ENCODE measurements around the gene CCNB1. TPM values are rescaled to one million over a fixed set of nuclear protein-coding genes. Genes with fewer than 3 reads are reported as not detected.
"Not testable (repeated sequence)": the region's sequence is repeated elsewhere in the genome, so short reads cannot be mapped to it uniquely, and the experiment has no call there.

CCNB1 gene
- total RNA-seq, 2 donors from 2014 or later = 2.2 to 2.3 TPM

- Mint-ChIP-seq H3K4me1 (no peaks in the 10 kb centered on the region), H3K27ac (peak overlapping the region; percentile 67), H3K36me3 (ENCODE audit: low read depth) (peaks cover 2% of the 10 kb centered on the region), H3K27me3 (no peaks in the 10 kb centered on the region), H3K4me3 (no peak overlapping the region)
- DNase-seq (no peak), ATAC-seq (no peak)
- no peaks in the 10 kb centered on the region for H3K9me3 ChIP-seq (ENCODE audit: control insufficient read depth, low read length, poor library complexity, severe bottlenecking)
These were observed 14.2 kb upstream of the CCNB1 start for GRCh38 chr5:69152731-69153130.

GRCh38 chr5:69156456-69156855, 10.5 kb upstream of the CCNB1 start:
- H3K36me3 Mint-ChIP-seq (ENCODE audit: low read depth) = no peaks in the 10 kb centered on the region
- no peak overlapping the region for H3K27ac Mint-ChIP-seq
- H3K9me3 ChIP-seq (ENCODE audit: control insufficient read depth, low read length, poor library complexity, severe bottlenecking) = no peaks in the 10 kb centered on the region
- H3K27me3 Mint-ChIP-seq = no peaks in the 10 kb centered on the region
- H3K4me3 Mint-ChIP-seq = no peak overlapping the region
- no peaks in the 10 kb centered on the region for H3K4me1 Mint-ChIP-seq
- ATAC-seq = no peak
- DNase-seq = no peak

DNA sequence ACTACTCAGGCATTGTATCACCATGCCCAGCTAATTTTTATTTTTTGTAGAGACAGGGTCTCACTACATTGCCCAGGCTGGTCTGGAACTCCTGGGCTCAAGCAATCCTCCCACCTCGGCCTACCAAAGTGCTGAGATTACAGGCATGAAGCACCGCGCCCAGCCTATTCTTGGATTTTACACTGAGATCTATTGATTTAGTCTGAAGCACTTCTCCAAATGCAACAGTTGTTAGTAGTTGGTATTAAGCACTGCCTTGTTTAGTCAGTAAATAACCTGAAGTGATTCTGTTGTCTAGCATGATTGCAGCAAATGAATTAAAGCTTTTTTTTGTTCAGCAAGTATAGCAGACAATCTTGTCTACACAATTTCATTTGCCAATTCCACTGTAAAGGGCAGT, 8.9 kb upstream of the CCNB1 start:
- H3K36me3 Mint-ChIP-seq (ENCODE audit: low read depth) = no peaks in the 10 kb centered on the region
- no peak overlapping the region for H3K4me3 Mint-ChIP-seq
- no peaks in the 10 kb centered on the region for H3K4me1 Mint-ChIP-seq
- no peaks in the 10 kb centered on the region for H3K9me3 ChIP-seq (ENCODE audit: control insufficient read depth, low read length, poor library complexity, severe bottlenecking)
- DNase-seq (no peak), ATAC-seq (no peak)
- H3K27ac Mint-ChIP-seq = no peak overlapping the region
- H3K27me3 Mint-ChIP-seq = no peaks in the 10 kb centered on the region

- Mint-ChIP-seq H3K4me3 (no peak overlapping the region), H3K27ac (no peak overlapping the region), H3K4me1 (no peaks in the 10 kb centered on the region), H3K27me3 (no peaks in the 10 kb centered on the region), H3K36me3 (ENCODE audit: low read depth) (no peaks in the 10 kb centered on the region)
- H3K9me3 ChIP-seq (ENCODE audit: control insufficient read depth, low read length, poor library complexity, severe bottlenecking) = no peaks in the 10 kb centered on the region
- DNase-seq = no peak
- no peak for ATAC-seq
These were observed 6.3 kb upstream of the CCNB1 start for GRCh38 chr5:69160651-69161050.

DNA sequence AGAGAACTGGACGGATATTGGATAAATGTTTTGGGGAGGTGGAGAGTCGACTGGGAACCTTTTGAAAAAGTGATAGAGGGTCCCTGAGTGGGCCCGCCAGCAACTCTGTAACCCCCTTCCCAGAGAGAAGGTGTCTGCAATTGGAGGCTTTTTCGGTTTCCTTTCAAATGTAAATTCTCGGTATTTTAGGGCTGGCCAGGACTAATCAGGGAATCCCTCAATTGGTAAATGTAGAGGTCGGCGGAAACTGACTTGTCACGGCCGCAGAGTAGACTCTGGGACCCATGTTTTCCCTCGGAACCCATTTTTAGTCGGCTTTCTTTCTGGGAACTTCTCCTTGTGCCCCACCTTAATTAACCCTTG, 524 bp downstream of the CCNB1 start:
- H3K27me3 Mint-ChIP-seq = no peaks in the 10 kb centered on the region
- DNase-seq (no peak), ATAC-seq (no peak)
- no peaks in the 10 kb centered on the region for H3K9me3 ChIP-seq (ENCODE audit: control insufficient read depth, low read length, poor library complexity, severe bottlenecking)
- peak overlapping the region; percentile 93 for H3K4me3 Mint-ChIP-seq
- peak overlapping the region; percentile 95 for H3K27ac Mint-ChIP-seq
- H3K4me1 Mint-ChIP-seq = peaks cover 7% of the 10 kb centered on the region
- H3K36me3 Mint-ChIP-seq (ENCODE audit: low read depth) = no peaks in the 10 kb centered on the region

GRCh38 chr5:69167929-69168328, 979 bp downstream of the CCNB1 start:
- Mint-ChIP-seq H3K36me3 (ENCODE audit: low read depth) (no peaks in the 10 kb centered on the region), H3K4me1 (peaks cover 7% of the 10 kb centered on the region), H3K4me3 (peak overlapping the region; percentile 93), H3K27me3 (no peaks in the 10 kb centered on the region), H3K27ac (peak overlapping the region; percentile 95)
- no peak for ATAC-seq
- DNase-seq = no peak
- no peaks in the 10 kb centered on the region for H3K9me3 ChIP-seq (ENCODE audit: control insufficient read depth, low read length, poor library complexity, severe bottlenecking)

- H3K27me3 Mint-ChIP-seq = no peaks in the 10 kb centered on the region
- no peak overlapping the region for H3K27ac Mint-ChIP-seq
- H3K36me3 Mint-ChIP-seq (ENCODE audit: low read depth) = no peaks in the 10 kb centered on the region
- H3K9me3 ChIP-seq (ENCODE audit: control insufficient read depth, low read length, poor library complexity, severe bottlenecking) = no peaks in the 10 kb centered on the region
- H3K4me3 Mint-ChIP-seq = no peak overlapping the region
- peaks cover 7% of the 10 kb centered on the region for H3K4me1 Mint-ChIP-seq
- no peak for ATAC-seq
- DNase-seq = no peak
These were observed 3.5 kb downstream of the CCNB1 start for GRCh38 chr5:69170495-69170894.

DNA sequence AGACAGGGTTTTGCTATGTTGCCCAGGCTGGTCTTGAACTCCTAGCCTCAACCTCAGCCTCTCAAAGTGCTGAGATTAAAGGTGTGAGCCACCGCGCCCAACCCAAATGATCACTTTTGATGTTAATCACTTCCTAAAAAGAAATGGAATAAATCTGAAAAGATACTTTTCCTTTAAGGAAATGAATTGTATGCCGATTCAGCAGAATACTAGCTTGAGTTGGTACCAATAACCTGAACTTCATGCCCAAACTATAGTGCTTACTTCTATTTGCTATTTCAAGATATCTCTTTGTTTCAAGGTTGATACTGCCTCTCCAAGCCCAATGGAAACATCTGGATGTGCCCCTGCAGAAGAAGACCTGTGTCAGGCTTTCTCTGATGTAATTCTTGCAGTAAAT, 4.0 kb downstream of the CCNB1 start:
- H3K27ac Mint-ChIP-seq = no peak overlapping the region
- no peaks in the 10 kb centered on the region for H3K9me3 ChIP-seq (ENCODE audit: control insufficient read depth, low read length, poor library complexity, severe bottlenecking)
- no peaks in the 10 kb centered on the region for H3K27me3 Mint-ChIP-seq
- H3K4me1 Mint-ChIP-seq = peaks cover 7% of the 10 kb centered on the region
- ATAC-seq = no peak
- H3K36me3 Mint-ChIP-seq (ENCODE audit: low read depth) = no peaks in the 10 kb centered on the region
- no peak overlapping the region for H3K4me3 Mint-ChIP-seq
- no peak for DNase-seq

DNA sequence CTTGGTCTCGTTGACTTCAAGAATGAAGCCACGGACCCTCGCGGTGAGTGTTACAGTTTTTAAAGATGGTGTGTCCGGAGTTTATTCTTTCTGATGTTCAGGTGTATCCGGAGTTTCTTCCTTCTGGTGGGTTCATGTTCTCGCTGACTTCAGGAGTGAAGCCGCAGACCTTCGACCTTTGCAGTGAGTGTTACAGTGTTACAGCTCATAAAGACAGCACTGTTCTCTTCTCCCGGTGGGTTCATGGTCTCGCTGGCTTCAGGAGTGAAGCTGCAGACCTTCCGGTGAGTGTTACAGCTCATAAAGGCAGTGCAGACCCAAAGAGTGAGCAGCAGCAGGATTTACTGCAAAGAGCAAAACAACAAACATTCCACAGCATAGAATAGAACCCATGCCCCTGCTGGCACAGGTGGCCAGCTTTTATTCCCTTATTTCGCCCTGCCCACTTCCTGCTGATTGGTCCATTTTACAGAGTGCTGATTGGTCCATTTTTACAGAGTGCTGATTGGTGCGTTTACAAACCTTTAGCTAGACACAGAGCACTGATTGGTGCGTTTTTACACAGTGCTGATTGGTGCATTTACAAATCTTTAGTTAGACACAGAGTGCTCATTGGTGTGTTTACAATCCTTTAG, 14.8 kb downstream of the CCNB1 start:
- not testable (repeated sequence) for DNase-seq; H3K36me3 Mint-ChIP-seq (ENCODE audit: low read depth); H3K27ac Mint-ChIP-seq; ATAC-seq; H3K27me3 Mint-ChIP-seq; H3K4me3 Mint-ChIP-seq; H3K9me3 ChIP-seq (ENCODE audit: control insufficient read depth, low read length, poor library complexity, severe bottlenecking); H3K4me1 Mint-ChIP-seq

DNA sequence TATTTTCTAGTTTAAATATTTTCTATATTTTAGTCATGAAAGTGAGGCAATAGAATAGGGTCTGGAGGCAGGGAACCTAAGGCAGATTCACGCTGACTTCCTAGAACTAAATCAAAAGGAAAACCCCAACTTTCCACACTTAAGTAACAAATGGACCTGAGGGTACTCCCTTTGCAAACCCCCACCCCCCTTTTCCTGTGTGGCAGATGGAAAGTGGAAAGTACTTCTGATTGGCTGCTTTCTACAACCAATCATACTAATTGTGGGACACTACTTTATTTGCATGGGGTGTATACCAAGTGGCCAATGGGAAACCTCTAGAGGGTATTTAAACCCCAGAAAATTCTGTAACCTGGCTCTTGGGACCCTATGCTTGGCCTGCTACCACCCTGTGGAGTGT, 17.7 kb downstream of the CCNB1 start:
- no peak for ATAC-seq
- peaks cover 3% of the 10 kb centered on the region for H3K4me1 Mint-ChIP-seq
- H3K27me3 Mint-ChIP-seq = no peaks in the 10 kb centered on the region
- H3K4me3 Mint-ChIP-seq = no peak overlapping the region
- no peaks in the 10 kb centered on the region for H3K36me3 Mint-ChIP-seq (ENCODE audit: low read depth)
- H3K9me3 ChIP-seq (ENCODE audit: control insufficient read depth, low read length, poor library complexity, severe bottlenecking) = no peaks in the 10 kb centered on the region
- no peak for DNase-seq
- no peak overlapping the region for H3K27ac Mint-ChIP-seq

- peaks cover 7% of the 10 kb centered on the region for H3K4me1 Mint-ChIP-seq
- no peaks in the 10 kb centered on the region for H3K9me3 ChIP-seq (ENCODE audit: control insufficient read depth, low read length, poor library complexity, severe bottlenecking)
- DNase-seq (no peak), ATAC-seq (no peak)
- H3K27me3 Mint-ChIP-seq = no peaks in the 10 kb centered on the region
- no peaks in the 10 kb centered on the region for H3K36me3 Mint-ChIP-seq (ENCODE audit: low read depth)
- no peak overlapping the region for H3K4me3 Mint-ChIP-seq
- H3K27ac Mint-ChIP-seq = peak overlapping the region; percentile 92
These were observed 20.4 kb downstream of the CCNB1 start for GRCh38 chr5:69187342-69187741.

- H3K27ac Mint-ChIP-seq = peak overlapping the region; percentile 92
- H3K9me3 ChIP-seq (ENCODE audit: control insufficient read depth, low read length, poor library complexity, severe bottlenecking) = no peaks in the 10 kb centered on the region
- H3K4me1 Mint-ChIP-seq = peaks cover 7% of the 10 kb centered on the region
- no peaks in the 10 kb centered on the region for H3K27me3 Mint-ChIP-seq
- peak overlapping the region; percentile 92 for H3K4me3 Mint-ChIP-seq
- H3K36me3 Mint-ChIP-seq (ENCODE audit: low read depth) = no peaks in the 10 kb centered on the region
- ATAC-seq = no peak
- DNase-seq = no peak
These were observed 21.8 kb downstream of the CCNB1 start for GRCh38 chr5:69188811-69189161.

DNA sequence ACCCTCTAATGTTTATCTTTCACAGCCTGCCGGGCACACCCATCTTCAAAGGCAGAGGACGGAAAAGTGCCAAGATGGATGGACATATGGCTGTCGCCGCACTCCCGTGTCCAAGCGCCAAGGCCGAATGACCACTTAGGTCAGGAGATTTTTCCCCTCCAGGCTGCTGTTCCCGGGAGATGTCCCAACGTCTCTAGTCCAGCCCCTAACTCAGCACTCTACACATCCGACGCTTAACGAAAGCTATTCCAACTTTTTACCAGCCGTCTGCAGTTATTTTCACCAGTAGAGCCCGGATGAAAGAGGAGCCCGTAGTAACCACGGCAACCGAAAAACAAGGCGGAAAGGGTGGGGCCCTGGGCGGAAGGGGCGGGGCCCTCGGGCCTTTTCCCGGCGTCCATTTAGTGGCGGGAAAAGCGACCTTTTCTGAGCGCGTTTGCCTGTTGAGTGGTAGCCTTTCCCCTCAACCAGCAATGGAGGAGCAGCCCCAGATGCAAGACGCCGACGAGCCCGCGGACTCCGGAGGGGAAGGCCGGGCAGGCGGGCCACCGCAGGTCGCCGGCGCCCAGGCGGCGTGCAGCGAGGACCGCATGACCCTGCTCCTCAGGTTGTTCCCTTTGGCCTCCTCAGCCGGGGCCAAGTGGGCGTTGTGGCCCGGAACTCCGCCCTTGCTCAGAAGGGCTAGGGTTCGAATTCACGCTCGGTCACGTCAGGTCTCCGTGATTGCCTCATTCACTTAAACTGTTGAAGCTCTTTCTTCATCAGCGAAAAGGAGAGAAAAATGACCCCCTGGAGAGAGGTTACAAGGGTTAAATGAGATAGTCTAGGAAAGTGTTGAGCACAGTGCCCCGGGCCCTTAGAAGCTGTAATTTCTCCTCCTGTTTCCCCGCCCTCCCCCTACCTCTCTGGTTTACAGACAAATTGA, 22.5 kb downstream of the CCNB1 start, which contains the start of gene CENPH:
Gene CENPH, plus strand, starts transcription at position 422 of the 925 bp plus-strand sequence. Its CDS starts 52 bp downstream, at position 474.
- Mint-ChIP-seq H3K27ac (peak within 1 kb of the TSS; percentile 92), H3K27me3 (no peaks in the 10 kb centered on the region), H3K36me3 (ENCODE audit: low read depth) (no peaks in the 10 kb centered on the region), H3K4me1 (peaks cover 7% of the 10 kb centered on the region), H3K4me3 (peak within 1 kb of the TSS; percentile 92)
- peak; percentile 79 to 89 (median 88) for DNase-seq
- no peaks in the 10 kb centered on the region for H3K9me3 ChIP-seq (ENCODE audit: control insufficient read depth, low read length, poor library complexity, severe bottlenecking)
- peak; percentile 96 for ATAC-seq

DNA sequence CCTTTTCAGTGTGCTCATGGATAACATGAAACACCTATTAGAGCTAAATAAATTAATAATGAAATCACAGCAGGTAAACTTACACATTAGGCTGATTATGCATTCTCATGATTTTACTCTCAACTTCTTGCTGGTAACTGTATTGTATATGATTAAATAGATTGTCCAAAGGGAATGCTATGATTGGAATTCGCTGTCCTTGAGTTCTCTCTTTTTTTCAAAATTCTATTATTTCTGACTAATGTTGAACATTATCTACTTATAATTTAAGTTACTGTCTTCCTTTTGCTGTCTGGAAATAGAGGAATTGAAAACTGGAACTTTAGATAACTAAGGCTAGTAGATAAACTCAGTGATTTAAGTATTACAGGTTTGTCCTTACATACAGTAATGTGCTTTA, 35.5 kb downstream of the CCNB1 start:
- Mint-ChIP-seq H3K36me3 (ENCODE audit: low read depth) (no peaks in the 10 kb centered on the region), H3K27ac (no peak overlapping the region), H3K4me3 (no peak overlapping the region), H3K4me1 (no peaks in the 10 kb centered on the region), H3K27me3 (no peaks in the 10 kb centered on the region)
- DNase-seq (no peak), ATAC-seq (no peak)
- H3K9me3 ChIP-seq (ENCODE audit: control insufficient read depth, low read length, poor library complexity, severe bottlenecking) = no peaks in the 10 kb centered on the region
